GM12878 (cell line): ENCODE measurements around the gene ZNF304. TPM values are rescaled to one million over a fixed set of nuclear protein-coding genes. Genes with fewer than 3 reads are reported as not detected.

ENCODE experiments used
- BCL11A ChIP-seq: IDR thresholded peaks from 2 replicates; pipeline ENCODE4 v1.6.1; 2011; ENCODE audit warnings: low read depth, low read length
- CREB1 ChIP-seq: IDR thresholded peaks from 2 replicates; pipeline ENCODE4 v1.6.1; 2012; ENCODE audit warnings: low read depth, mild to moderate bottlenecking, inconsistent platforms
- CUX1 ChIP-seq: IDR thresholded peaks from 2 replicates; pipeline ENCODE4 v1.6.1; 2012; ENCODE audit warnings: improper control_type of control experiment, low read depth, low read length; ENCODE audit not compliant: insufficient replicate concordance
- E2F8 ChIP-seq: fragments of 450-650 bp; IDR thresholded peaks from 2 replicates; pipeline ENCODE4 v1.6.1; 2018; ENCODE audit warnings: mild to moderate bottlenecking, low read depth, moderate library complexity; ENCODE audit not compliant: partially characterized antibody
- HCFC1 ChIP-seq: fragments of 150-350 bp; IDR thresholded peaks from 2 replicates; pipeline ENCODE4 v1.6.1; 2014; ENCODE audit warnings: low read length
- HDAC6 ChIP-seq: fragments of 200-600 bp; sonication (generic); IDR thresholded peaks from one replicate; pipeline ENCODE4 v1.8.0; 2017; ENCODE audit warnings: antibody characterized with exemption; ENCODE audit not compliant: unreplicated experiment
- JUND ChIP-seq: IDR thresholded peaks from 2 replicates; pipeline ENCODE4 v1.6.1; 2012; ENCODE audit warnings: low read depth, mild to moderate bottlenecking, low read length, improper control_type of control experiment, moderate library complexity
- NR2C1 ChIP-seq: fragments of 450-650 bp; IDR thresholded peaks from 2 replicates; pipeline ENCODE4 v1.6.1; 2017; ENCODE audit warnings: antibody characterized with exemption, mild to moderate bottlenecking, moderate library complexity
- PAX5 ChIP-seq: IDR thresholded peaks from 2 replicates; pipeline ENCODE4 v1.6.1; 2011; ENCODE audit warnings: low read depth, low read length, borderline replicate concordance
- POLR2A ChIP-seq: IDR thresholded peaks from 2 replicates; pipeline ENCODE4 v1.6.1; 2011; ENCODE audit warnings: low read depth, mild to moderate bottlenecking, low read length
- SMAD1 ChIP-seq: fragments of 450-650 bp; IDR thresholded peaks from 2 replicates; pipeline ENCODE4 v1.6.1; 2018; ENCODE audit warnings: mild to moderate bottlenecking, low read depth; ENCODE audit not compliant: partially characterized antibody
- SP1 ChIP-seq: IDR thresholded peaks from one replicate; pipeline ENCODE4 v1.6.1; 2011; ENCODE audit warnings: low read depth, low read length
- SREBF2 ChIP-seq: IDR thresholded peaks from 2 replicates; pipeline ENCODE4 v1.6.1; 2012; ENCODE audit warnings: mild to moderate bottlenecking, low read length
- TCF3 ChIP-seq: IDR thresholded peaks from 2 replicates; pipeline ENCODE4 v1.6.1; 2012; ENCODE audit warnings: low read depth, mild to moderate bottlenecking, low read length, borderline replicate concordance; ENCODE audit not compliant: insufficient read depth
- ZNF207 ChIP-seq: fragments of 450-650 bp; IDR thresholded peaks from 2 replicates; pipeline ENCODE4 v1.6.1; 2014; ENCODE audit warnings: antibody characterized with exemption, mild to moderate bottlenecking, borderline replicate concordance
- polyA plus RNA-seq, 11 experiments: library from polyadenylated mRNA; depleted of rRNA in 4 of 11; unstranded in 6 of 11; stranded (reverse) in 5 of 11; fragments of >200 nt; fragmentation: Nextera tagmentation in 4 of 11; fragmentation: Illumina TruSeq in 1 of 11; extraction: Ambion mirVana in 4 of 11; extraction: Trizol in 1 of 11; gene quantifications; 1 replicate in 1 of 11; 2 replicates in 10 of 11; pipeline versions ENCODE4 v1.2.1 to v1.2.3, GENCODE V29; 2011 to 2016; ENCODE audit warnings: inconsistent platforms in 2 of 11, missing spikeins in 2 of 11, low read depth in 1 of 11
- total RNA-seq, 4 experiments: library from RNA; depleted of rRNA in 3 of 4; stranded (reverse); fragments of >200 nt in 3 of 4; fragmentation: Illumina TruSeq in 1 of 4; extraction: Trizol in 1 of 4; gene quantifications; 2 replicates each; pipeline versions ENCODE4 v1.2.1 to v1.2.3, GENCODE V29; 2013 to 2021
- TF ChIP-seq, protein P1 (sequence below): fragments of 450-650 bp; formaldehyde crosslinking; IDR thresholded peaks from 2 replicates; pipeline ENCODE4 v1.5.0; 2022; ENCODE audit warnings: mild to moderate bottlenecking, missing genetic modification characterization

The ZNF304 gene
- total and polyA plus RNA-seq, 10 of the 15 experiments (the other 5 are each of a cell fraction or from before 2014, with no cell fraction given): 1.1 to 11.6 (median 6.9) TPM

- peak; percentile 97 for TF ChIP-seq CREB1
- TF ChIP-seq ZNF207: no peak
- no peak for TF ChIP-seq BCL11A
- TF ChIP-seq, protein P1, sequence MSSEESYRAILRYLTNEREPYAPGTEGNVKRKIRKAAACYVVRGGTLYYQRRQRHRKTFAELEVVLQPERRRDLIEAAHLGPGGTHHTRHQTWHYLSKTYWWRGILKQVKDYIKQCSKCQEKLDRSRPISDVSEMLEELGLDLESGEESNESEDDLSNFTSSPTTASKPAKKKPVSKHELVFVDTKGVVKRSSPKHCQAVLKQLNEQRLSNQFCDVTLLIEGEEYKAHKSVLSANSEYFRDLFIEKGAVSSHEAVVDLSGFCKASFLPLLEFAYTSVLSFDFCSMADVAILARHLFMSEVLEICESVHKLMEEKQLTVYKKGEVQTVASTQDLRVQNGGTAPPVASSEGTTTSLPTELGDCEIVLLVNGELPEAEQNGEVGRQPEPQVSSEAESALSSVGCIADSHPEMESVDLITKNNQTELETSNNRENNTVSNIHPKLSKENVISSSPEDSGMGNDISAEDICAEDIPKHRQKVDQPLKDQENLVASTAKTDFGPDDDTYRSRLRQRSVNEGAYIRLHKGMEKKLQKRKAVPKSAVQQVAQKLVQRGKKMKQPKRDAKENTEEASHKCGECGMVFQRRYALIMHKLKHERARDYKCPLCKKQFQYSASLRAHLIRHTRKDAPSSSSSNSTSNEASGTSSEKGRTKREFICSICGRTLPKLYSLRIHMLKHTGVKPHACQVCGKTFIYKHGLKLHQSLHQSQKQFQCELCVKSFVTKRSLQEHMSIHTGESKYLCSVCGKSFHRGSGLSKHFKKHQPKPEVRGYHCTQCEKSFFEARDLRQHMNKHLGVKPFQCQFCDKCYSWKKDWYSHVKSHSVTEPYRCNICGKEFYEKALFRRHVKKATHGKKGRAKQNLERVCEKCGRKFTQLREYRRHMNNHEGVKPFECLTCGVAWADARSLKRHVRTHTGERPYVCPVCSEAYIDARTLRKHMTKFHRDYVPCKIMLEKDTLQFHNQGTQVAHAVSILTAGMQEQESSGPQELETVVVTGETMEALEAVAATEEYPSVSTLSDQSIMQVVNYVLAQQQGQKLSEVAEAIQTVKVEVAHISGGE (CRISPR knock-in tag): no peak
- TF ChIP-seq CUX1: no peak
- TF ChIP-seq JUND: peak; percentile 85
- peak; percentile 58 for TF ChIP-seq HCFC1
- no peak for TF ChIP-seq HDAC6
- TF ChIP-seq E2F8: no peak
- 0 out of 2 replicates have a peak, but pooled peaks have one; percentile 33 for TF ChIP-seq SREBF2
- TF ChIP-seq SMAD1: no peak
- peak; percentile 48; the same call in 1 of the 2 replicates for TF ChIP-seq NR2C1
- TF ChIP-seq TCF3: 0 out of 2 replicates have a peak, but pooled peaks have one; percentile 11
- peak; percentile 93 for TF ChIP-seq POLR2A
- TF ChIP-seq SP1: peak; percentile 81
- peak; percentile 63; the same call in 1 of the 2 replicates for TF ChIP-seq PAX5
Observed at GRCh38 chr19:57320180-57321084, 30.6 kb upstream of the ZNF304 start, which contains the start of gene ZNF543 (continued).
